Measurements from ENCODE around the gene OLIG1. TPM values are rescaled to one million over a fixed set of nuclear protein-coding genes. Genes with fewer than 3 reads are reported as not detected.

OLIG1 gene
- total RNA-seq, 1 donor from 2014 or later = not detected

- peaks cover 5% of the 10 kb centered on the region for H3K9me3 Mint-ChIP-seq (ENCODE audit: low read depth)
- H3K4me3 Mint-ChIP-seq (ENCODE audit: unreplicated experiment) = no peak overlapping the region
- TF ChIP-seq CTCF (IDR thresholded peaks at IDR 0.05) = no peak
- peaks cover 8% of the 10 kb centered on the region for H3K4me1 Mint-ChIP-seq (ENCODE audit: low read depth)
- no peaks in the 10 kb centered on the region for H3K36me3 Mint-ChIP-seq (ENCODE audit: low read depth)
- H3K27ac Mint-ChIP-seq (ENCODE audit: unreplicated experiment) = no peak overlapping the region
- H3K27me3 Mint-ChIP-seq (ENCODE audit: low read depth) = peaks cover 13% of the 10 kb centered on the region
- DNase-seq (ENCODE audit: low spot score) = no peak
Observed at GRCh38 chr21:33036430-33037162, 33.3 kb upstream of the OLIG1 start.

GRCh38 chr21:33037501-33037900 is 32.4 kb upstream of the OLIG1 start:
- DNase-seq (ENCODE audit: low spot score) = no peak
- Mint-ChIP-seq H3K9me3 (ENCODE audit: low read depth) (peaks cover 5% of the 10 kb centered on the region), H3K4me3 (ENCODE audit: unreplicated experiment) (no peak overlapping the region), H3K27me3 (ENCODE audit: low read depth) (peaks cover 5% of the 10 kb centered on the region), H3K27ac (ENCODE audit: unreplicated experiment) (no peak overlapping the region), H3K4me1 (ENCODE audit: low read depth) (peaks cover 8% of the 10 kb centered on the region), H3K36me3 (ENCODE audit: low read depth) (no peaks in the 10 kb centered on the region)
- no peak for TF ChIP-seq CTCF (IDR thresholded peaks at IDR 0.05)

GRCh38 chr21:33039536-33039935 is 30.4 kb upstream of the OLIG1 start:
- Mint-ChIP-seq H3K36me3 (ENCODE audit: low read depth) (no peaks in the 10 kb centered on the region), H3K4me1 (ENCODE audit: low read depth) (peaks cover 19% of the 10 kb centered on the region), H3K9me3 (ENCODE audit: low read depth) (peaks cover 5% of the 10 kb centered on the region), H3K27ac (ENCODE audit: unreplicated experiment) (no peak overlapping the region), H3K27me3 (ENCODE audit: low read depth) (no peaks in the 10 kb centered on the region), H3K4me3 (ENCODE audit: unreplicated experiment) (no peak overlapping the region)
- TF ChIP-seq CTCF (IDR thresholded peaks at IDR 0.05) = no peak
- no peak for DNase-seq (ENCODE audit: low spot score)

- no peak for DNase-seq (ENCODE audit: low spot score)
- Mint-ChIP-seq H3K27ac (ENCODE audit: unreplicated experiment) (no peak overlapping the region), H3K27me3 (ENCODE audit: low read depth) (no peaks in the 10 kb centered on the region), H3K4me1 (ENCODE audit: low read depth) (peaks cover 19% of the 10 kb centered on the region), H3K9me3 (ENCODE audit: low read depth) (peaks cover 5% of the 10 kb centered on the region), H3K4me3 (ENCODE audit: unreplicated experiment) (no peak overlapping the region), H3K36me3 (ENCODE audit: low read depth) (no peaks in the 10 kb centered on the region)
- no peak for TF ChIP-seq CTCF (IDR thresholded peaks at IDR 0.05)
Observed at GRCh38 chr21:33040215-33040614, 29.7 kb upstream of the OLIG1 start.

- peaks cover 11% of the 10 kb centered on the region for H3K4me1 Mint-ChIP-seq (ENCODE audit: low read depth)
- H3K36me3 Mint-ChIP-seq (ENCODE audit: low read depth) = no peaks in the 10 kb centered on the region
- no peak overlapping the region for H3K27ac Mint-ChIP-seq (ENCODE audit: unreplicated experiment)
- no peak overlapping the region for H3K4me3 Mint-ChIP-seq (ENCODE audit: unreplicated experiment)
- peaks cover 8% of the 10 kb centered on the region for H3K27me3 Mint-ChIP-seq (ENCODE audit: low read depth)
- TF ChIP-seq CTCF (IDR thresholded peaks at IDR 0.05) = no peak
- peaks cover 5% of the 10 kb centered on the region for H3K9me3 Mint-ChIP-seq (ENCODE audit: low read depth)
- no peak for DNase-seq (ENCODE audit: low spot score)
Observed at GRCh38 chr21:33041981-33042380, 28.0 kb upstream of the OLIG1 start.

All from chondrocyte (in vitro differentiated cells).